OCI-LY7 (cell line): Measurements from ENCODE around the gene XCL1. TPM values are rescaled to one million over a fixed set of nuclear protein-coding genes. Genes with fewer than 3 reads are reported as not detected.

Source experiments
- BruUV-seq: library from RNA; stranded (reverse); fragments of 400-500 nt; replicated peaks from 2 replicates; lab custom pipeline; 2021; lab: Mats Ljungman, UMichigan
- CTCF ChIA-PET: fragments of 300-600 bp; sonication (Branson Sonifier 250); formaldehyde crosslinking; loops from one replicate; lab custom pipeline; 2022; ENCODE audit warnings: antibody characterized with exemption; ENCODE audit not compliant: unreplicated experiment; lab: Charles Lee
- POLR2A ChIA-PET: fragments of 300-600 bp; sonication (Branson Sonifier 250); formaldehyde crosslinking; loops from one replicate; lab custom pipeline; 2022; ENCODE audit warnings: antibody characterized with exemption; lab: Charles Lee
- DNase-seq: peaks from one replicate; pipeline ENCODE4 v3.0.0-alpha.2; 2015; ENCODE audit warnings: low spot score
- H2AFZ ChIP-seq: fragments of 200-600 bp; sonication (generic), shearing (Covaris generic); 2 replicates; pipeline ENCODE4 v1.6.1; 2014; ENCODE audit warnings: mild to moderate bottlenecking, antibody characterized with exemption, low read length, moderate library complexity
- H3K27ac ChIP-seq: fragments of 200-600 bp; sonication (generic); 2 replicates; pipeline ENCODE4 v1.5.1; 2014; ENCODE audit warnings: mixed run types, low read depth, mild to moderate bottlenecking, moderate library complexity, low read length, inconsistent platforms; ENCODE audit not compliant: poor library complexity, severe bottlenecking
- H3K36me3 ChIP-seq: fragments of 200-600 bp; sonication (generic); 2 replicates; pipeline ENCODE4 v1.6.1; 2014; ENCODE audit warnings: mild to moderate bottlenecking, antibody characterized with exemption, low read length, moderate library complexity, mixed read lengths; ENCODE audit not compliant: insufficient read depth
- H3K4me1 ChIP-seq: fragments of 200-600 bp; sonication (generic); 2 replicates; pipeline ENCODE4 v1.5.1; 2014; ENCODE audit warnings: mild to moderate bottlenecking, low read length; ENCODE audit not compliant: insufficient read depth, poor library complexity, severe bottlenecking
- H3K4me2 ChIP-seq: fragments of 200-600 bp; sonication (generic); 2 replicates; pipeline ENCODE4 v1.6.1; 2014; ENCODE audit warnings: mild to moderate bottlenecking, low read length
- H3K4me3 ChIP-seq: fragments of 200-600 bp; sonication (generic); 2 replicates; pipeline ENCODE4 v1.5.1; 2014; ENCODE audit warnings: mild to moderate bottlenecking, low read depth, low read length; ENCODE audit not compliant: poor library complexity, severe bottlenecking
- H3K79me2 ChIP-seq: fragments of 200-600 bp; sonication (generic); 2 replicates; pipeline ENCODE4 v1.6.1; 2016; ENCODE audit warnings: low read depth, mild to moderate bottlenecking, low read length, moderate library complexity, mixed read lengths; ENCODE audit not compliant: insufficient read depth
- H3K9me2 ChIP-seq: fragments of 200-600 bp; sonication (generic); 2 replicates; pipeline ENCODE4 v1.6.1; 2016; ENCODE audit warnings: mild to moderate bottlenecking, low read length, mixed read lengths; ENCODE audit not compliant: insufficient read depth
- H3K9me3 ChIP-seq: fragments of 200-600 bp; sonication (generic); 2 replicates; pipeline ENCODE4 v1.6.1; 2014; ENCODE audit warnings: mild to moderate bottlenecking, mixed run types, low read length, mixed read lengths
- H4K20me1 ChIP-seq: fragments of 200-600 bp; sonication (generic); 2 replicates; pipeline ENCODE4 v1.6.1; 2014; ENCODE audit warnings: mild to moderate bottlenecking, antibody characterized with exemption, low read length, moderate library complexity, mixed read lengths; ENCODE audit not compliant: insufficient read depth
- EZH2phosphoT487 ChIP-seq: fragments of 200-600 bp; sonication (generic); IDR thresholded peaks from 2 replicates; pipeline ENCODE4 v1.6.1; 2018; ENCODE audit warnings: low read depth, borderline replicate concordance, mild to moderate bottlenecking, mixed run types, antibody characterized with exemption, low read length, moderate library complexity, mixed read lengths
- intact Hi-C: fragments of 100-400 bp; cut with micrococcal nuclease; formaldehyde crosslinking; loops from one replicate; pipeline ENCODE4 v1.10.0; 2022; ENCODE audit not compliant: unreplicated experiment
- total RNA-seq, 2 experiments: library from RNA; depleted of rRNA in 1 of 2; stranded (reverse); fragments of >200 nt in 1 of 2; shearing (Covaris generic) in 1 of 2; gene quantifications; 2 replicates each; pipeline ENCODE4 v1.2.3, GENCODE V29; 2014 to 2022
- TF ChIP-seq, protein P1 (sequence below): fragments of 200-600 bp; sonication (generic); conservative IDR thresholded peaks from 2 replicates; pipeline ENCODE4 v1.5.1; 2014; ENCODE audit warnings: mild to moderate bottlenecking, antibody characterized with exemption, low read length, moderate library complexity, mixed read lengths

The XCL1 gene
- total RNA-seq, 2 experiments from 2014 or later: not detected

DNA sequence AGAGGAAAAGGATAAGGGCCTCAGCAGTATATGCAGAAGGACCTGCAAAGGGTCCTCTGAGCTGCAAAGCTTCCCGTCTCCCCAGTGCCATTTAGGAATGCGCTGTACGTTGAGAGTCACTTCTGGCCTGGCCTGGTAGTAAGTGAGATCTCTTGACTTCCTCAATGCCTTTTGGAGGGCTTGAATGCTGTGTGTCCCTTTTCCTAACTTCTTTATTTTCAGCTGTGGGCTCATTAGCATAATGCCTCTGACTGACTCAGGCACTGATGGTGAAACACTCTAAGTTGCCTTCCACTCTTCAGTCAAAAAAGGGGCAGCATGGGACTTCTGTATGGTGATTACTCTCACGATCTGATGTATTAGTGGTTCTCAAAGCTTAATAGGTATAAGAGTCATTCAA is 49.9 kb downstream of the XCL1 start:
- CTCF ChIA-PET: no interaction called here
- no peaks in the 10 kb centered on the region for H3K4me1 ChIP-seq
- no peak overlapping the region for H3K4me2 ChIP-seq
- no TSS peak for BruUV-seq
- H4K20me1 ChIP-seq: no peaks in the 10 kb centered on the region
- intact Hi-C loops: no loop called here
- TF ChIP-seq, protein P1, sequence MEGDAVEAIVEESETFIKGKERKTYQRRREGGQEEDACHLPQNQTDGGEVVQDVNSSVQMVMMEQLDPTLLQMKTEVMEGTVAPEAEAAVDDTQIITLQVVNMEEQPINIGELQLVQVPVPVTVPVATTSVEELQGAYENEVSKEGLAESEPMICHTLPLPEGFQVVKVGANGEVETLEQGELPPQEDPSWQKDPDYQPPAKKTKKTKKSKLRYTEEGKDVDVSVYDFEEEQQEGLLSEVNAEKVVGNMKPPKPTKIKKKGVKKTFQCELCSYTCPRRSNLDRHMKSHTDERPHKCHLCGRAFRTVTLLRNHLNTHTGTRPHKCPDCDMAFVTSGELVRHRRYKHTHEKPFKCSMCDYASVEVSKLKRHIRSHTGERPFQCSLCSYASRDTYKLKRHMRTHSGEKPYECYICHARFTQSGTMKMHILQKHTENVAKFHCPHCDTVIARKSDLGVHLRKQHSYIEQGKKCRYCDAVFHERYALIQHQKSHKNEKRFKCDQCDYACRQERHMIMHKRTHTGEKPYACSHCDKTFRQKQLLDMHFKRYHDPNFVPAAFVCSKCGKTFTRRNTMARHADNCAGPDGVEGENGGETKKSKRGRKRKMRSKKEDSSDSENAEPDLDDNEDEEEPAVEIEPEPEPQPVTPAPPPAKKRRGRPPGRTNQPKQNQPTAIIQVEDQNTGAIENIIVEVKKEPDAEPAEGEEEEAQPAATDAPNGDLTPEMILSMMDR: no peak
- no peak for TF ChIP-seq EZH2phosphoT487
- no peak for DNase-seq
- H3K9me2 ChIP-seq: no peaks in the 10 kb centered on the region
- no peaks in the 10 kb centered on the region for H3K36me3 ChIP-seq
- no peak overlapping the region for H3K27ac ChIP-seq
- H3K9me3 ChIP-seq: no peaks in the 10 kb centered on the region
- no peaks in the 10 kb centered on the region for H3K79me2 ChIP-seq
- no peak overlapping the region for H3K4me3 ChIP-seq
- H2AFZ ChIP-seq: no peak overlapping the region
- POLR2A ChIA-PET: no interaction called here

DNA sequence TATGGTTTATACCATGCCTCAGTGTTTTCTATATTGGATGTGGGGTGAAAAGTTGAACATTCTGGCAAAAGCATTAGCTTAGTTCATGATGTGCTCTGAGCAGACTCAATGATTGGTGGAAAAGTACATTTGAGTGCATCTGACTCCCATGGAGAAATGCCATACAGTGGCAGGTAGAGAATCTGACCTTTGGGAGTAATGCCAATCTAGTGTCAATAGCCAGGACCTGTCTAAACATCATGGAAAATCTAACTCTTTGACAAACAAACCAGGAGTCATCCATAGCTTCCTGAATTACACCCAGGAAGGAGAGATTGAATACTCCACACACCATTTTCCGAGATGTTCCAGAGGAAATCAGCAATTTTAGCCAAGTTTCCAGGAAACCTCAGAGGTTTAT is 51.0 kb downstream of the XCL1 start:
- H3K9me3 ChIP-seq: no peaks in the 10 kb centered on the region
- no peaks in the 10 kb centered on the region for H3K36me3 ChIP-seq
- no peak overlapping the region for H3K4me2 ChIP-seq
- intact Hi-C loops: no loop called here
- no peaks in the 10 kb centered on the region for H3K4me1 ChIP-seq
- TF ChIP-seq, protein P1: no peak
- TF ChIP-seq EZH2phosphoT487: no peak
- H3K79me2 ChIP-seq: no peaks in the 10 kb centered on the region
- BruUV-seq: no TSS peak
- H4K20me1 ChIP-seq: no peaks in the 10 kb centered on the region
- no peak overlapping the region for H2AFZ ChIP-seq
- H3K9me2 ChIP-seq: no peaks in the 10 kb centered on the region
- DNase-seq: no peak
- H3K4me3 ChIP-seq: no peak overlapping the region
- ChIA-PET CTCF (no interaction called here), POLR2A (no interaction called here)
- H3K27ac ChIP-seq: no peak overlapping the region

DNA sequence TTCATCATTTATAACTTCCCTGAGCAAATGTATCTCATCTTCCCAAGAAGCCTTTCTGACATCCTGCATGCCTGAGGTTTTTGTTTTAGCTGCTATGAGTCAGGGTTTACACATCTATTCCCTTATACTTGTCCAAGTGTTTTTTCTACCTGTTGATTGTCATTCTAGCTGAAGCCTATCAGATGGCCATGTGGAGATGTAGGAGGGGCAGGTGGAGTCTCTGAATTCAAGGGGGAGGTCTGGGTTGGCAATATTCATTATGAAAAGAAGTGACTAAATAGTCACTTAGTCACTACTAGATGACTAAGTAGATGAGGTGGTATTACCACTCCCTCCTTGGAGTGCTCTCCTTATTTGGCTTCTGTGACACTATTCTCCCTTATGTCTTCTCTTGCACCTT is 52.4 kb downstream of the XCL1 start:
- no peaks in the 10 kb centered on the region for H3K9me3 ChIP-seq
- H3K9me2 ChIP-seq: no peaks in the 10 kb centered on the region
- H3K27ac ChIP-seq: no peak overlapping the region
- H2AFZ ChIP-seq: no peak overlapping the region
- ChIA-PET POLR2A (interaction anchor here (0.7 kb wide), 1 partner anchor 185 kb away, joined by 5 read pairs; no protein-coding TSS in a partner anchor), CTCF (no interaction called here)
- no peak for DNase-seq
- no TSS peak for BruUV-seq
- no peaks in the 10 kb centered on the region for H3K36me3 ChIP-seq
- no peak overlapping the region for H3K4me2 ChIP-seq
- no peak overlapping the region for H3K4me3 ChIP-seq
- no peaks in the 10 kb centered on the region for H3K4me1 ChIP-seq
- no peak for TF ChIP-seq EZH2phosphoT487
- TF ChIP-seq, protein P1: no peak
- intact Hi-C loops: no loop called here
- no peaks in the 10 kb centered on the region for H3K79me2 ChIP-seq
- H4K20me1 ChIP-seq: no peaks in the 10 kb centered on the region
